Breast epithelium (tissue), 3 donors: ENCODE results near the gene SDK2.

Experiments used
- CTCF ChIP-seq, 3 donors: fragments of 450-650 bp; IDR thresholded peaks; one replicate each; pipeline ENCODE4 v1.5.1; 2016 to 2017; ENCODE audit warnings: antibody characterized with exemption in 3 of 3, mild to moderate bottlenecking in 3 of 3, moderate library complexity in 3 of 3
- POLR2A ChIP-seq: fragments of 450-650 bp; IDR thresholded peaks from one replicate; pipeline ENCODE4 v1.6.1; 2016; ENCODE audit warnings: antibody characterized with exemption, mild to moderate bottlenecking, moderate library complexity
- POLR2AphosphoS5 ChIP-seq, 3 donors: sonication (generic); formaldehyde crosslinking; IDR thresholded peaks; one replicate each; pipeline ENCODE4 v1.6.1; 2017; ENCODE audit warnings: antibody characterized with exemption in 3 of 3

- TF ChIP-seq CTCF (IDR thresholded peaks at IDR 0.05), result no peak
- TF ChIP-seq POLR2A, result no peak
- no peak for TF ChIP-seq POLR2AphosphoS5 (IDR thresholded peaks at IDR 0.05)
These were observed 231.3 kb downstream of the SDK2 start for GRCh38 chr17:73412914-73413313.
